CD4-positive, alpha-beta T cell (primary cell): ENCODE measurements around the gene MSI2. TPM values are rescaled to one million over a fixed set of nuclear protein-coding genes. Genes with fewer than 3 reads are reported as not detected.

Experiments
- ATAC-seq: fragments of 200-7000 bp; cut with Tn5 transposase; one replicate; pipeline ENCODE4 v1.10.0; 2022; ENCODE audit warnings: mild to moderate bottlenecking; ENCODE audit not compliant: poor library complexity
- CTCF ChIA-PET: fragments of 350-600 bp; sonication (Branson Sonifier 250); formaldehyde crosslinking; loops from one replicate; lab custom pipeline; 2021; ENCODE audit warnings: antibody characterized with exemption, inconsistent platforms; lab: Charles Lee
- POLR2A ChIA-PET: fragments of 350-600 bp; sonication (Branson Sonifier 250); formaldehyde crosslinking; loops from one replicate; lab custom pipeline; 2021; ENCODE audit warnings: antibody characterized with exemption, inconsistent platforms; lab: Charles Lee
- DNase-seq, 14 experiments: peaks; one replicate each; pipeline ENCODE4 v3.0.0-alpha.2; 2013 to 2020; ENCODE audit warnings: mixed read lengths in 2 of 14
- H3K27ac ChIP-seq, 2 donors: one replicate each; pipeline versions ENCODE4 v1.5.1 to v1.7.0; 2013; ENCODE audit warnings: low read length in 2 of 2, low read depth in 1 of 2, mild to moderate bottlenecking in 1 of 2
- H3K27me3 ChIP-seq, 2 experiments: 1 replicate in 1 of 2; 2 replicates in 1 of 2; pipeline versions ENCODE4 v1.6.1 to v1.7.0; 2013; ENCODE audit warnings: low read length in 2 of 2, control low read depth in 1 of 2, mild to moderate bottlenecking in 1 of 2, moderate library complexity in 1 of 2; ENCODE audit not compliant: insufficient read depth in 2 of 2, control insufficient read depth in 1 of 2
- H3K36me3 ChIP-seq: one replicate; pipeline ENCODE4 v1.6.1; 2013; ENCODE audit warnings: low read length, control low read depth; ENCODE audit not compliant: insufficient read depth
- H3K4me1 ChIP-seq: one replicate; pipeline ENCODE4 v1.6.1; 2013; ENCODE audit warnings: low read length, control low read depth; ENCODE audit not compliant: insufficient read depth
- H3K4me3 ChIP-seq: one replicate; pipeline ENCODE4 v1.5.1; 2013; ENCODE audit warnings: mild to moderate bottlenecking, low read length, moderate library complexity
- H3K9me3 ChIP-seq, 2 experiments: 1 replicate in 1 of 2; 2 replicates in 1 of 2; pipeline versions ENCODE4 v1.6.1 to v1.7.0; 2013; ENCODE audit warnings: low read length in 2 of 2, mild to moderate bottlenecking in 2 of 2, control low read depth in 1 of 2, moderate library complexity in 1 of 2; ENCODE audit not compliant: control insufficient read depth in 1 of 2, insufficient read depth in 1 of 2
- H3K27ac Mint-ChIP-seq: one replicate; pipeline ENCODE4 v1.8.0; 2020; ENCODE audit warnings: mixed read lengths
- H3K27me3 Mint-ChIP-seq: one replicate; pipeline ENCODE4 v1.8.0; 2021; ENCODE audit warnings: mixed read lengths
- H3K36me3 Mint-ChIP-seq: one replicate; pipeline ENCODE4 v1.8.0; 2021; ENCODE audit warnings: low read depth, mixed read lengths
- H3K4me1 Mint-ChIP-seq: one replicate; pipeline ENCODE4 v1.8.0; 2021; ENCODE audit warnings: low read depth, mixed read lengths
- H3K4me3 Mint-ChIP-seq: one replicate; pipeline ENCODE4 v1.8.0; 2020; ENCODE audit warnings: mild to moderate bottlenecking, mixed read lengths
- H3K9me3 Mint-ChIP-seq: one replicate; pipeline ENCODE4 v1.8.0; 2020; ENCODE audit warnings: mixed read lengths
- CTCF ChIP-seq: fragments of 200-600 bp; IDR thresholded peaks from one replicate; pipeline ENCODE4 v1.8.0; 2022; ENCODE audit warnings: antibody characterized with exemption, mild to moderate bottlenecking
- intact Hi-C, 2 experiments: fragments of 100-400 bp; cut with DNase I in 1 of 2; cut with micrococcal nuclease in 1 of 2; formaldehyde crosslinking; loops; one replicate each; pipeline versions ENCODE4 v1.15.1 to v1.9.0; 2023 to 2025; cut with DNase I, micrococcal nuclease
- total RNA-seq, 174 experiments: library from RNA in 2 of 174; stranded (reverse) in 2 of 174; gene quantifications; one replicate each; pipeline ENCODE4 v1.2.3 and lab custom pipeline; 2021 to 2026

The MSI2 gene
- total RNA-seq, 2 experiments from 2014 or later = 129 to 132 TPM

- TF ChIP-seq CTCF = no peak
- ChIA-PET POLR2A (no interaction called here), CTCF (no interaction called here)
- Mint-ChIP-seq H3K9me3 (no peaks in the 10 kb centered on the region), H3K27me3 (no peaks in the 10 kb centered on the region), H3K27ac (no peak overlapping the region), H3K4me1 (peaks cover 69% of the 10 kb centered on the region), H3K4me3 (no peak overlapping the region), H3K36me3 (no peaks in the 10 kb centered on the region)
- no peaks in the 10 kb centered on the region for H3K27me3 ChIP-seq
- no peaks in the 10 kb centered on the region for H3K36me3 ChIP-seq
- H3K27ac ChIP-seq = no peak overlapping the region
- intact Hi-C loops = no loop called here
- H3K9me3 ChIP-seq = no peaks in the 10 kb centered on the region
- DNase-seq (peak in 1 of 14 experiments; percentile 20), ATAC-seq (no peak)
- no peak overlapping the region for H3K4me3 ChIP-seq
- peaks cover 58% of the 10 kb centered on the region for H3K4me1 ChIP-seq
These were observed 203.1 kb downstream of the MSI2 start for GRCh38 chr17:57459286-57459915.

GRCh38 chr17:57461082-57461481, 204.8 kb downstream of the MSI2 start:
- no peak for DNase-seq
- CTCF ChIA-PET = no interaction called here
- no peak for ATAC-seq
- H3K4me1 ChIP-seq = peaks cover 41% of the 10 kb centered on the region
- H3K27me3 ChIP-seq = no peaks in the 10 kb centered on the region
- H3K9me3 ChIP-seq = no peaks in the 10 kb centered on the region
- intact Hi-C loops = no loop called here
- no peaks in the 10 kb centered on the region for H3K36me3 ChIP-seq
- H3K27ac ChIP-seq = no peak overlapping the region
- Mint-ChIP-seq H3K9me3 (no peaks in the 10 kb centered on the region), H3K4me1 (peaks cover 58% of the 10 kb centered on the region), H3K27ac (no peak overlapping the region), H3K27me3 (no peaks in the 10 kb centered on the region), H3K4me3 (no peak overlapping the region), H3K36me3 (no peaks in the 10 kb centered on the region)
- H3K4me3 ChIP-seq = no peak overlapping the region
- no peak for TF ChIP-seq CTCF
- POLR2A ChIA-PET = no interaction called here

GRCh38 chr17:57462007-57462579, 205.8 kb downstream of the MSI2 start:
- H3K4me1 Mint-ChIP-seq = peaks cover 56% of the 10 kb centered on the region
- peaks cover 41% of the 10 kb centered on the region for H3K4me1 ChIP-seq

More at GRCh38 chr17:57462007-57462579, 205.8 kb downstream of the MSI2 start:
- H3K27me3 ChIP-seq = no peaks in the 10 kb centered on the region
- DNase-seq = no peak
- Mint-ChIP-seq H3K36me3 (no peaks in the 10 kb centered on the region), H3K4me3 (no peak overlapping the region), H3K27me3 (no peaks in the 10 kb centered on the region), H3K9me3 (no peaks in the 10 kb centered on the region), H3K27ac (peak overlapping the region; percentile 28)
- no peak for TF ChIP-seq CTCF
- CTCF ChIA-PET = no interaction called here
- intact Hi-C loops = no loop called here
- POLR2A ChIA-PET = no interaction called here
- H3K36me3 ChIP-seq = no peaks in the 10 kb centered on the region
- no peak overlapping the region for H3K4me3 ChIP-seq
- H3K9me3 ChIP-seq = no peaks in the 10 kb centered on the region
- ATAC-seq = no peak
- H3K27ac ChIP-seq = no peak overlapping the region
